Stimulated activated CD8-positive, alpha-beta memory T cell treated with anti-CD3 and anti-CD28 coated beads, Interleukin-7, amount 100 ng/mL, for 1 hour (primary cell): Measurements from ENCODE around the gene CSF2RB.

Source experiments
- DNase-seq, 2 donors: peaks; one replicate each; pipeline ENCODE4 v3.0.0-alpha.2; 2020; ENCODE audit warnings: low read depth in 2 of 2

Gene CSF2RB

DNA sequence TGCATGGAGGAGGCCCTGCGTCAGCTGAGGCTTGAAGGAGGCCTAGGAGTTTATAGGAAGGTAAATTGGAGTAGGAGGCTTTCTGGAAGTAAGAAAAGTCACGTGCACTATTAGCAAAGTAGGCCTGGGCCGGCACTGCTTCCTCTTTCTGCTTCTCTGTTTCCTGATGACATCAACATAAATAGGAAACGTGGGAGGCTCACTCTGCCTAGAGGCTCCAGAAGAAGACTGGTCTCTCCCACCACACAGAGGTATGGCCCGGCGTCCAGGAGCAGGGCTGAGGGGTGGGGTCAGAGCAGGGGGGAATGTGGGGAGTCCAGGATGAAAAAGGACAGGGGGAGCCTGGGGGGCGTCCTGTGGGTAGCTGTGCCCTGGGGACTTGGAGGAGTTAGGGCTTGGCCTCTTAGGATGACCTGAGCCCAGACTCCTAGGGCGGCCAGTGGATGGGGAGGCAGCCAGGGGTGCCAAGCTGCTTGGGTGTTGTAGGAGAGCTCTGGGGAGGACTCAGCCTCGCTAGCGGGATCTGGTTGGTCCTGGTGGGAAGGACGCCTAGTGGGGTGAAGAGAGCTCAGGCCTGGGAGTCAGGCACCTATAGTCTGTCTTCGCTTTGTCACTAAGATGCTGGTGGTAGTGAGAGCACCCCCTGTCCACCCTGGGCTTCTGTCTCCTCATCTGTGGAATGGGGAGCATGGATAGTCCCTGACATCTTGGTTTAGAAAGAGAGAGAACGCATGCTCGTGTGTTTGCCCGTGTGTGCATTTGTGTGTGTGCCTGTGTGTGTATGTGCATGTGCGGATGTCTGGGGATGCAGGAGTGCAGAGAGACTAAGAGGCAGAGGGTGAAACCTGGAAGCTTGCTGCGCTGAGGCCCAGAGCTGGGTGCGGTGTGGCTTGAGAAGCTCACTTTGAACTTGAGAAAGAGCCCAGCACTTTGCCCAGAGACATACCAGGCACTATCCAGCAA, at the start of gene CSF2RB:
TSS of gene CSF2RB (plus strand) at position 202 of the 963 bp plus-strand sequence. CDS start 8,580 bp downstream, outside the sequence.
- DNase-seq, result no peak

DNA sequence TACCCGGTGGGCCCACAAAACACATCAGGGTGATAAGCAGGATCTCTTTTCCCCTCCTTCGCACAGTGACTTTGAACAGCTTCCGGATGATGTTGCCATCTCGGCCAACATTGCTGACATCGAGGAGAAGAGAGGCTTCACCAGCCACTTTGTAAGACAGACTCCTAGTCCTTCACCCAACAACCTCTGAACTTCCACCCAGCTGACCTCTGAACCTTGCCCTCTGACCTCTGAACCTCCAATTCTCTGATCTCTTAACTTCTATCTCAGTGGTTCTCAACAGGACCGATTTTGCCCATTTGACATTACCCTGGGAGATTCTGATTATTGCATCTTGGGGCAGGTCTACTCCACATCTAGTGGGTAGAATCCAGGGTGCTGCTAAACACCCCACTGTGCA, 49.4 kb upstream of the CSF2RB start:
- DNase-seq, result no peak

DNA sequence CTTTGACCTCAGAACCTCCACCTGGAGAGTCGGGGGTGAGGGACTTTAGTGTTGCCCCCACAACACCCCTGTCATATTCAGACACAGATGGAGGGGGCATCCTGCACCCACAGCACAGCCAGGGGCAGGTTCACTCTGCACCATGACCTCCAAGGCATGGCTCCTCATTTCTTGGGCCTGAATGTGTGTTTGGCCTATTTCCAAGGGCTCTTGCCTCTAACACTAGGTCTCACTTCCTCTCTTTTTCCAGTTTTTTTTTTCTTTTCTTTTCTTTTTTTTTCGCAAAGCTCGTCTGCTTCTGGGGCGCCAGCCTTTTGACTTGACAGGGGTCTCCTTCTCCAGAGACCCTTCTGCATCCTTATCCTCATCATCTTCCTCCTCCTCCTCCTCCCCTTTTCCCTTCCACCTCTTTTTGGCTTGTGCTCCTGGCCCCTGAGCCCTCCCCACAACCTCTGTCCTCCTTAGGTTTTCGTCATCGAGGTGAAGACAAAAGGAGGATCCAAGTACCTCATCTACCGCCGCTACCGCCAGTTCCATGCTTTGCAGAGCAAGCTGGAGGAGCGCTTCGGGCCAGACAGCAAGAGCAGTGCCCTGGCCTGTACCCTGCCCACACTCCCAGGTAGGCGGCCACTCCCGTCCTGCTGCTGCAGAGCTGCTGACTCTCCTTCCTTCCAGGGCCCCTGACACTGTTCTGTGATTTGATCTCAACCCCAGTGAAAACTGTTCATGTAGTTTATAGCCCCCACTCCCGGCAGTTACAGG, 48.8 kb upstream of the CSF2RB start:
- no peak for DNase-seq

DNA sequence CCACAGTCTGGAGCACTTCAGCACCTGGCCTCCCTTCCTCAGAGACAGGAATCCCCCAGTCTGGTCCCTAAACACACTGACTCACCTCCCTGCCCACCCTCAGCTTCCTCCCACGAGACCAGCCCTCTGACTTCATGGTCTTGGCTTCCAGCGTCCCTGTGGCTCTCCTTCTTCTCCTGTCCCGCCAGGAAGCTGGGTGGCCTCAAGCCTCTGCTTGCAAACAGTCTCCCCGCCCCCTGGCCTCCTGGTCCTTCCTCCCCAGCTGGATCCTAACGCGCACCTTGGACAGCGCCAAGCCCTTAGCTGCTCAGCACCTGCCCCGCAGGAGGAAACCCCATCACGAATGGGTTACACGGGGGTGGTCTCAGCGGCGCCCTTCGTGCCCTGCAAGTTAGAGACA, 48.1 kb upstream of the CSF2RB start:
- no peak for DNase-seq

DNA sequence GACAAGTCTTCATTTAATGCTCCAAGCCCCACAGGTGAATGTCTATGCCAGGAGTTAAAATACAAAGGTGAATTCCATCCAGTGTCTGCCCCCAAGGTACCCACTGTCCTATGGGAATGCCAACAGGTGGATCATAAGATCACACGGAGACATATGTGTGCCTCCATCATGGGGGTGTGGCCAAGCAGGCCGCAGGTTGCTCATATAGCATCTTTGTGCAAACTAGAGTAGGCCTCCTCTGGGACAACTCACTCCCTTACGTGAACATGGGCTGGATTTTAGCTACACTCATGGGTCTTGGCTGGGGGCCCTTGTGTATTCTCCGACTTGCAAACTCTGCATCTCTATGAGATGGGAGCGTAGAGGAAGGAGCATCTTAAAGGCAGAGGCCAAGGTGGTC, 45.7 kb upstream of the CSF2RB start:
- DNase-seq, result no peak

DNA sequence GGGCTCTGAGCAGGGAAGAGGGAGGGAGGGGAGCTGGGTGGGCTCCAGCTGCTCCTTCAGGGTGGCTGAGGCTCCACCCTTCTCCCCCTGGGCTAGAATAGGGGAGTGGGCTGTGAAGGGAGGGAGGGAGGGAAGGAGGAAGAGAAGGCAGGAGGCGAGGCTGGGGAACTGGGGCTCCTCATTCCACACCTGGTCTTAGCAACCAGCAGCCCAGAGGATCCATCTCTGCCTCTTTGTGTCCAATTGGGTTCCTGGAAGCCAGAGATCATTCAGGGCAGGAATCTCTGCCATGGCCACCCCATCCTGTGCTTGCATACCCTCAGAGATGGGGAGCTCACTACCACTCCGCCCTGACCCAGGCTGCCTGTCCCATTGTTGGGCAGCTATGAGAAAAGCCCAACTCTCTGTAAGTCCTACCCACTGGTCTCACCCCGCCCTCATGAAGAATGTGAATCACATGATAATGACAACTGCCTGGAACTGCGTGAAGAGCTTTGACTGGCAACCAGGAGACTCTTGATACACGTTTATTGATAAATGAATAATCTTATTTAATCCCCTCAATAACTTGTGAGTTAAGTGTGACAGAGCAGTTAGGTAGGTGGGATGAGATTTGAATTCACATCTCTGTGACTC, 44.8 kb upstream of the CSF2RB start:
- no peak for DNase-seq

DNA sequence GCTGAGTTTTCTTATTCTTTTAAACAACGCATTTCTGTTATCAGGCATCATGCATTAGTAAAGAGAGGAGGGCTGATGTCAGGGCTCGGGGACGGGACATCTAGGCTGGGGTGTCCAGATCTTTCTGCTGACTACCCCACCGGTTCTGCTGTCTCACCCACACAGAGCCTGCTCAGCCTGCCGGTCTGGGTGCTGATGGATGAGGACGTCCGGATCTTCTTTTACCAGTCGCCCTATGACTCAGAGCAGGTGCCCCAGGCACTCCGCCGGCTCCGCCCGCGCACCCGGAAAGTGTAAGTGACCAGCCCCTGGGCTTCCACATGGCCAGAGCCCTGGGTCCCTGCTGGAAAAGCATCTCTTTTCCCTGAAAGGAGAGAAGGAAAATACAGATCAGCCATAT, 43.2 kb upstream of the CSF2RB start:
- no peak for DNase-seq

DNA sequence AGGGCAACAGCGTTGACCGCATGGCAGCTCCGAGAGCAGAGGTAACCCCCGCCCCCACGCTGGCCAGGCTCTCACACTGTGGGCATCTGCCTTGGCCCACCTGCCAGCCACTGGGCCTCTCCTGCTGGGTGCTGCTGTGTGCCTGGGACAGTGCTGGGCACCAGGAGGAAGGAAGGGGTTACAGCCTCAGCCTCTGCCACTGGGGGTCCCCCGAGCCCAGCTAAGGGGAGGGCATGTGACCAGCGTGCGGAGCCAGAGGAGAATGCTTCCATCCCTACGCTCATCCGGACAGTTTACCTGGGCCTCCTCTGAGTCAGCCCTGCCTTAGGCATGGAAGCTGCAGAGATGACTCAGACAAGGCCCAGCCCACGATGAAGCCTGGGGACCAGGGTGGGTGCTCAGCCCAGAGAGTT, 41.8 kb upstream of the CSF2RB start:
- DNase-seq, result no peak

DNA sequence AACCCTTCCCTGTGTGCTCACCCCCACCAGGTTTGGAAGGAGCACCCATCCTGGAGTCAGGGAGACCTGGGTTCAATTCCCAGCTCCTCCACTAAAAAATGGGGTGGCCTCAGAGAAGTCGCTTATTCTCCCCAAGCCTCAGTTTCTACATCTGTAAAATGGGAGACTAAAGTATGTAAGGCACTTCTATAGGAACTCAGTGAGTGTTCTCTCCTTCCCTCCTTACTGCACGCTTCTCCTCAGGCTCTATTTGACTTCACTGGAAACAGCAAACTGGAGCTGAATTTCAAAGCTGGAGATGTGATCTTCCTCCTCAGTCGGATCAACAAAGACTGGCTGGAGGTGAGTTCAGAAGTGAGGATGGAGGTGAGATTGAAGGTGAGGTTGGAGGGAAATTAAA, 41.3 kb upstream of the CSF2RB start:
- no peak for DNase-seq

DNA sequence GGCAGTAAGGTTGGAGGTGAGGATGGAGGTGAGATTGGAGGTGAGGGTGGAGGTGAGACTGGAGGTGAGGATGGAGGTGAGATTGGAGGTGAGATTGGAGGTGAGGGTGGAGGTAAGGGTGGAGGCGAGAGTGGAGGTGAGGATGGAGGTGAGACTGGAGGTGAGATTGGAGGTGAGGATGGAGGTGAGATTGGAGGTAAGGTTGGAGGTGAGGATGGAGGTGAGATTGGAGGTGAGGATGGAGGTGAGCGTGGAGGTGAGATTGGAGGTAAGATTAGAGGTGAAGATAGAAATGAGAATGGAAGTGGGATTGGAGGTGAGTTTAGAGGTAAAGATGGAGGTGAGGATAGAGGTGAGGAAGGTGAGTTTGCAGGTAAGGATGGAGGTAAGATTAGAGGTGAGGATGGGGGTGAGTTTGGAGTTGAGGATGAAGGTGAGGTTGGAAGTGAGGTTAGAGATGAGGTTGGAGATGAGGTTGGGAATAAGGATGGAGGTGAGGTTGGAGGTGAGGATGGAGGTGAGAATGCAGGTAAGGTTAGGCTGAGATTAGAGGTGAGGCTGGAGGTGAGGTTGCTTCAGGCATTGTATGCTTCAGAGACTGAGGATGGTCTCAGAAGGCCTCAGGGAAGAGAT, 40.4 kb upstream of the CSF2RB start:
- DNase-seq, result no peak

DNA sequence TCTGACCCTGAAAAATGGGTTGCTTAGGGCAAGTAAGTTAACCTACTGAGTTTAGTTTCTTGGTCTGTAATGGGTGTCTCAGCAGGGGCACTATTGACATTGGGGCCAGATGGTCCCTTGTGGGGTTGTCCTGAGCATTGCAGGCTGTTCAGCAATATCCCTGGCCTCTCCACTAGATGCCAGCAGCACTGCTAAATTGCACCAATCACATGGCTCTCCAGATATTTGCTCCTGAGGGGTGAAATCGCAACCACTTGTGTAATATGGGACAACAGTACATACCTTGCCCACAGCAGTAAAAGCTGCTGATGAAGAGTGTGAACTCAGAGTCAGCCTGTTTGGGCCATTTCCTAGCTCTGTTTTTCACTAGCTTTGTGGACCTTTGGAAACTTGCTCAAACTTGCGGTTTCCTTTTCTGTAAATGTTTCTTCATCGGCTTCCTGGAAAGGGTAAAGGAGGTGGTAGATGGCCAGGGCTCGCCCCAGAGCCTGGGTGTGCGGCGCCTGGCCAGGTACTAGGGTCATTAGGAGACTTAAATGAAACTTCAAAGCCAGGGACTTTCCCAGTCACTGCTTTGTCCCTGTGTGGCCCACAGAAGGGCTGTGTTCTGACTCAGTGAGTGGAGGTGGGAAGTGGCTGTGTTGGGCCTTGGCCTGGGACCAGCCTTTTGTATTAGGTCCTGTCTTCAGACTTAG, 39.7 kb upstream of the CSF2RB start:
- no peak for DNase-seq

DNA sequence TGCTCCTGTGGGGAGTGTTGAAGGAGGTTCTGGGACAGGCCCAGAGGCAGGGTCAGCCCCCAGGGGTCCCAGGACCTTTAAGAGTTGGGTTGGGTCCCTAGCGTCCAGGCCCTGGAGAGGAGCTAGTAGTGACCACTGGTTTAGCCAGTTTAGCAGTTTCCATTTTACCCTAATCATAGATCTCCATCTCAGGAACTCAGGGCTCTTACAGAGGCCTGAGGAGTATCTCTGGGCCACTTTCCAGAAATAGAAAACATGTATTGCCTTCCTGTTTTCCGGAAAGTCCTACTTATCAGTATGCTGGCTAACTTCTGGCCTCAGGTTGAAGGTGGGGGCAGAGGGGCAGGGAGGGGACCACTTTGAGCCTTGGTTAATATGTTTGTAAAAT, 39.1 kb upstream of the CSF2RB start:
- DNase-seq, result no peak

DNA sequence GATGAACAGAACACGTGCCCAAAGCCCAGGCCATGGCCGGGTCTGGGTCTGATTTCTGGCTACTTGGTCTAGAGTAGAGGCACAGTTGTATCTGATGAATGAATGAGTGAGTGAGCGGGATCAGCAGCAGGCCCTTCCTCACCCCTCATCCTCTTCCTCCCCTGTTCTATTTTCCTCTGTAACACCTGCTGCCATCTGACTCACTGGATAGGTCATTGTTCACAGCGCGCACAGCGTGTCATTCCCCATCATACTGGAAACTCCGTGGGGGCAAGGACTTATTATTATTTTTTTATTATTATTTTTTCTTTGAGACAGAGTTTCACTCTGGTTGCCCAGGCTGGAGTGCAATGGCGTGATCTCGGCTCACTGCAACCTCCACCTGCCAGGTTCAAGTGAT, 38.7 kb upstream of the CSF2RB start:
- DNase-seq, result no peak

DNA sequence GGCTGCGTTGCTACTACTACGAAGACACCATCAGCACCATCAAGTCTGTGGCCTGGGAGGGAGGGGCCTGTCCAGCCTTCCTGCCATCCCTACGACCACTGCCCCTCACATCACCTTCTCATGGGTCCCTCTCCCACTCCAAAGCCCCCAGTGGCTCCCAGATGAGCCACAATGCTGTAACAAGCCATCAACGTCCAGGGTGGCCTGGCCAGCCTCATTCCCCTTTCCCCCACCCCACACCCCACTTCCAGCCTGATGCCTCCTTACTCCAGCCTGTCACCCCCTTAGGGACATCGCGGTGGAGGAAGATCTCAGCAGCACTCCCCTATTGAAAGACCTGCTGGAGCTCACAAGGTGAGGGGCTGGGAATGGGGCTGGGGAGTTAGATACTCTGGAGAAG, 37.7 kb upstream of the CSF2RB start:
- no peak for DNase-seq

DNA sequence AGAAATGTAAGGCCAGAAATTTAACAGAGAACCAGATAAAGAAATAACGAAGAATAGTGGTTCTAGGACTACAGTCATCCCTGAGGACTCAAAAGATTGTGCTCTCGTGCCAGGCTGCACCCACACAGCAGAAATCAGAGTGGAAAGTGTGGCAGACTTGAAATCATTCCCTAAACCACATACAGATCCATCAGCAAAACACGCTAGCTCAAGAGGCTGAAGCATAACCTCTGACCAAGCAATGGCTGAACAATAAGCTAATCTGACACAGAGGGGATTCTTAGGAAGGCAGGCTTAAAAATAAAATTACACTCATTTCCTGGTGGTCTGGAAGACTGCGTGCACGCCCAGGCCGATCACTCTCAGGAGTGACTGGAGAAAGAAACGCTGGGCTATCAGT, 33.7 kb upstream of the CSF2RB start:
- no peak for DNase-seq

DNA sequence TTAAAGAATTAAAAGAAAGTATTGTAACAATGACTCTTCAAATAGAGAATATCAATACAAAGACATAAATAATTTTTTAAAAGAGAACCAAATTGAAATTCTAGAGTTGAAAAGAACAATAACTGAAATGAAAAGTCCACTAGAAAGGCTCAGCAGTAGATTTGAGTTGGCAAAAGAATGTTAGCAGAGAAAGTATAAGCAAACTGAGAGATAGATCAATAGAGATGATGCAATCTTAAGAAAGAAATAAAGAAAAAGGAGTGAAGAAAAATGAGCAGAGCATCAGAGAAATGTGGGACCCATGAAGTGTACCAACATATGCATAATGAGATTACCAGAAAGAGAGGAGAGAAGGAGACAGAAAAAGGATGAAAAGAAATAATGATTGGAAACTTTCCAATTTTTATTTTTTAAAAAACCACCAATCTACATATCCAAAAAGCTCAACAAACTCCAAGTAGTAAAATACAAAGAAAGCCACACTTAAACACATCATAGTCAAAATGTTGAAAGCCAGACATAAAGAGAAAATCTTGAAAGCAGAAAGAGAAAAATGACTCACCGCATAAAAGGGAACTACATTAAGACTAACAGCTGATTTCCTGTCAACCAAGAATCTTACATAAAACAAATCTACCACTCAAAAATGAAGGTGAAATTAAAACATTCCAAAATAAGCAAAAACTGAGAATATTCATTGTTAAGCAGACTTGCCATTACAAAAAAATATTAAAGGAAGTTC, 31.8 kb upstream of the CSF2RB start:
- DNase-seq, result no peak

DNA sequence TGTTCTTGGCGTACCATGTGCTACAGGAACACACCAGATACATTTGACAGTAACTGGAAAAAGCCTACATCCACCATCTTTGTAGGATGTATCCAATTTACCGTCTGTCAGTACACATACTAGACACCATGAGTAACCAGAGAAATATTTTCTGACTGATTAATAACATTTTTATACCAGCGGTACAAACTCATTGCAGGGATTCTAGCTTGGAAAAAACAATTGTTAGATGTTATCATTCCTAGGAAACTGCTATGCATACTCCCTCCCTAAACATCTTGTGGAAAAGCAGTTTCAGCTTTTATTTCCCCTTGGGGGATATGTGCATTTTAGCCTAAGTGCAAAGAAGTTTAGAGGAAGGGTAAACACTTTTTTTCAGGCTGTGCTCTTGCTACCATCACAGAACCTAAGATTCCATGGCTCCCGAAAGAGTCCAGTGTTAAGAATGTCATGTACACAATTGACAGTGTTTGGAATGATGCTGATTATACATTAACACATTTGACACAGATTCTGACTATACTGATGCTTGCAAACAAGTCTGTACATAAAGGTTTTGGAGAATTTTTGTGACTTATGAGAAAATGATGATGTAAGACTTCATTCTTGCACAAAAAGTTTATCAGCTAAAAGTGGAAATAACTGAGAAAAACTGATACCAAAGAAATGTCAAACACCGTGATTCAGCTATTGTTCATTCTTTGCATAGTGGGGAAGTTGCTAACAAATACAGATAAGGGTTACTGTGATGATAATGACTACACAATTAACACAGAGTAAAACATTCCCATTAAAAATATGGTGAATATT, 28.9 kb upstream of the CSF2RB start:
- DNase-seq, result no peak

DNA sequence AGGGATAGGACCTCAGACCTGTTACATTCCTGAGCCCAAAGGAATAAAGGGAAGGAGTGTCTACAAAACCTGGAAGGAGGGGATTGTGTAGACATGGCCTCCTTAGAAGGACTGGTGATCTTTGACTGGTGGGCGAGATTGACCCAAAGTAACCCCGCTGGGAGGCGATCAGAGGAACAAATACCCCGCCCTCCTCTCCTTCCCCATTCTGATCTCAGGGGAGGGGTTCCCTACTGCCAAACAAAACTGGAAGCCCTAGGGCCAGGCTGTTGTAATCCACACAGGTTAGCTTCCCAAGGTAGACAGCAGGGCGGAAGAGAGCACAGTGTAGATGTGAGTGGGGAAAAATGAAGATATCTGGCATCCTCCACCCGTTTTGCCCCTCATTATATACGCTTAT, 28.0 kb upstream of the CSF2RB start:
- no peak for DNase-seq

DNA sequence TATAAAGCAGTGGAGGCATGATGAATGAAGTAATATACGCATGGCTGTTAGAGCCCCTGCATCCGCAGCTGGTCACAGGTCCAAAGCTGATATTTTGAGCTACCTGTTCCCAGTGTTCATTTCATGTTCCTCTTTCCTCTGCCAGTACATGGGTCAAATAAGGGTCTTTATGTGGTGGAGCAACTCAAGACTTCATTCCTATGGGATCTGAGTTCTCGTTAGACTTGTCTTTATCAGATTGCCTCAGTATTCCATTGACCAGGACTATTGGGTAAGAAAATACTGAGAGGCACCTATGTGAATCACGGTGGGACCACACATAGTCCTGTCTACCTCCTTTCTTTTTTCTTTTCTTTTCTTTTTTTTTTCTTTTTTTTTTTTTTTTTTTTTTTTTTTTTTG, 27.4 kb upstream of the CSF2RB start:
- DNase-seq, result no peak

DNA sequence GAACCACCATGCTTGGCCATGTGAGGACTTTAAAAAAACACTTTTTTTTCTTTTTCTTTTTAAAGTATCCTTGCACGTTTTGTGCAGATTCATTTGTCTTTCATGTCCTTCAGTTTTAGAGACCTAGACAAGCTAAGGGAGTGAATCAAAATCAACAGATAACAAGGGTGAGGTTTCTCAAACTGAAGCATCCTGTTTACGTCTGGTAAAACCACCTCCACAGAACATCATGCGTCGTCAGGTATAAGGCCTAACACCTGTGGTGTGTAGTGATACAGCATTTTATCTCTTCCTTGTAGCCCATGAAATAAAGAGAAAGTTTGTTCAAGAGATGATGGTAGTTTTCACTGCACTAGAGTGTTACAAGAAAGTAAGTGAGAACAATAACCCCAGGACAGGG, 26.3 kb upstream of the CSF2RB start:
- DNase-seq, result no peak
